Esophagus squamous epithelium (tissue), 4 donors: Measurements from ENCODE around the gene BBS2.

Experiments
- POLR2A ChIP-seq, 4 donors: fragments of 450-650 bp; IDR thresholded peaks; one replicate each; pipeline ENCODE4 v1.6.1; 2017; ENCODE audit warnings: antibody characterized with exemption in 4 of 4, mild to moderate bottlenecking in 4 of 4, moderate library complexity in 3 of 4
- TF ChIP-seq, protein P1 (sequence below), 6 experiments: fragments of 450-650 bp in 4 of 6; fragments of 200-600 bp in 2 of 6; sonication (generic) in 2 of 6; IDR thresholded peaks; one replicate each; pipeline ENCODE4 v1.5.1; 2016 to 2019; ENCODE audit warnings: antibody characterized with exemption in 6 of 6, mild to moderate bottlenecking in 4 of 6, moderate library complexity in 4 of 6

DNA sequence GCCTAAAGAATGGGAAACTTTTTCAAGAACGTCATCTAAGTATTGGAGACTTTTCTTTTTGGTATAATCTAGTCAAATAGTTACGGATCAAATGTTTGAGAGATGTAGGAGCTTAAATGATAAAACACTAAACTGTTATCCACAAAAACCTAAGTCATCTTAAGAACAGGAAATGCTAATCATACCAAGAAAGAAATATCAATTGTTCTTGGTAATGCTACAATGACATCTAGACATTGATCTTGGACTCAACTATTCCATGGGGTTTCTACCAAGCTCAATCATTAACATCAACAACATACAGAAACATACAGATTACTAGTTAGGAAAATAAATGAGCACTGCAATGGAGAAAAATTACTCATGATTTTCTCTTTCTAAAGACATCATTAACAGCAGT lies 72.5 kb downstream of the BBS2 start:
- TF ChIP-seq, protein P1, sequence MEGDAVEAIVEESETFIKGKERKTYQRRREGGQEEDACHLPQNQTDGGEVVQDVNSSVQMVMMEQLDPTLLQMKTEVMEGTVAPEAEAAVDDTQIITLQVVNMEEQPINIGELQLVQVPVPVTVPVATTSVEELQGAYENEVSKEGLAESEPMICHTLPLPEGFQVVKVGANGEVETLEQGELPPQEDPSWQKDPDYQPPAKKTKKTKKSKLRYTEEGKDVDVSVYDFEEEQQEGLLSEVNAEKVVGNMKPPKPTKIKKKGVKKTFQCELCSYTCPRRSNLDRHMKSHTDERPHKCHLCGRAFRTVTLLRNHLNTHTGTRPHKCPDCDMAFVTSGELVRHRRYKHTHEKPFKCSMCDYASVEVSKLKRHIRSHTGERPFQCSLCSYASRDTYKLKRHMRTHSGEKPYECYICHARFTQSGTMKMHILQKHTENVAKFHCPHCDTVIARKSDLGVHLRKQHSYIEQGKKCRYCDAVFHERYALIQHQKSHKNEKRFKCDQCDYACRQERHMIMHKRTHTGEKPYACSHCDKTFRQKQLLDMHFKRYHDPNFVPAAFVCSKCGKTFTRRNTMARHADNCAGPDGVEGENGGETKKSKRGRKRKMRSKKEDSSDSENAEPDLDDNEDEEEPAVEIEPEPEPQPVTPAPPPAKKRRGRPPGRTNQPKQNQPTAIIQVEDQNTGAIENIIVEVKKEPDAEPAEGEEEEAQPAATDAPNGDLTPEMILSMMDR (IDR thresholded peaks at IDR 0.05): no peak
- no peak for TF ChIP-seq POLR2A (IDR thresholded peaks at IDR 0.05)
